Measurements from ENCODE around the gene OTULIN.

GRCh38 chr5:14741801-14742440, 77.4 kb downstream of the OTULIN start:
- TF ChIP-seq CTCF (IDR thresholded peaks at IDR 0.05) (no peak), POLR2A (IDR thresholded peaks at IDR 0.05) (no peak)
